HG02943 (cell line): ENCODE results near the gene PHF2.

Experiments used
- ATAC-seq: cut with Tn5 transposase; IDR thresholded peaks from one replicate; pipeline ENCODE4 v1.9.1; 2021; ENCODE audit warnings: mild to moderate bottlenecking, low read depth, moderate library complexity; ENCODE audit not compliant: unreplicated experiment

PHF2 gene

DNA sequence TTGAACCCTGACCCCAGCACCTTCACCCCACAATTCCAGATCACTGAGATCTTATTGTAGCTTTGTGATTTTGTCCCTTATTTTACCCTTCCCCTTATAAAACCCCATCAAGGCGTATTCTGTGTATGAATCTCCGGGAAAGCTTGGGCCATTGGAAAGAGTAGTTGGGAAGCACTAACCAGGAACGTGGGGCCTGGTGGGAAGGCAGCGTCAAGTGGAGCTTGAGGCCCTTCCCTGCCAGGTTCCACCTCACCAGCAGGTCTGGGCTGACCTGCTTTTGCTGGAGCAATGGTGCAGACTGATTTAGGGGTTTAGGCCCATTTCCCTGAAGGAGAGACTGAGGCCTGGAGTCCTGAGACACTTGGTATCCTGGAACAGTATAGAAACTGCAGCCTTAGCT, 9.3 kb downstream of the PHF2 start:
- no peak for ATAC-seq

DNA sequence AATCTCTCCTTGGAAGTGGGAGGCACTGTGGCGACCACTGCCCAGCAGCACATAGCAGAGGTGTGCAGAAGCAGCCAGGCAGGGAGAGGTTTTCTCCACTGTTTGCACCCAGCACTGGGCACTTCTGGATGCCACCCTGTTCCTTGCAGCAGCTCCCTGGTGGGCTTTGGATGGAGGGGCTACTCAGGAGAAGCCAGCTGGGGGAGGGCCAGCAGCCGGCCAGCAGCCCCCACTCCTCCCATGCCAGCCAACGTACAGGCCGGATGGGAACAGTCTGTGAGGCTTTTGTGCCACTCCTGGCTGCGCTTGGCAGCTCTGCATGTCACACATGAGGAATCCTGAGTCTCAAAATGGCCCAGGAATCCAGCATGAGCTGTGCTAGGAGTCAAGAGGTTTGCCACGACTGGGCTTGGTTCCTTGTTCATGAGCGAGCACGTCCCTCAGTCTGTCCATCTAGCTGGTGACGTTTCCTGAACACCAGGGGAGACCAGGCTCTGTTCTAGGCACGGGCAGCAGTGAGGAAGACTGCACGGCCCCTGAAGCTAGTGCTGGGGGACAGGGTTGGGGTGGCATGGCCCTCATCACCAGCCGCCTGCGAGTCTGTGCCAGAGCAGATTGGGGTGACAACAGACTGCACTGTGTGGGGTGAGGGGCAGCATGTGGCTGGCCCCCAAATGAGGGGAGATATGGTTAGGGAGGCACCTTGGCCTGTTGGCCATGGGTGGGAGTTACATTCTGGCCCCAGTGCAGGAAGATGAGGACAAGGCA, 10.1 kb downstream of the PHF2 start:
- no peak for ATAC-seq

DNA sequence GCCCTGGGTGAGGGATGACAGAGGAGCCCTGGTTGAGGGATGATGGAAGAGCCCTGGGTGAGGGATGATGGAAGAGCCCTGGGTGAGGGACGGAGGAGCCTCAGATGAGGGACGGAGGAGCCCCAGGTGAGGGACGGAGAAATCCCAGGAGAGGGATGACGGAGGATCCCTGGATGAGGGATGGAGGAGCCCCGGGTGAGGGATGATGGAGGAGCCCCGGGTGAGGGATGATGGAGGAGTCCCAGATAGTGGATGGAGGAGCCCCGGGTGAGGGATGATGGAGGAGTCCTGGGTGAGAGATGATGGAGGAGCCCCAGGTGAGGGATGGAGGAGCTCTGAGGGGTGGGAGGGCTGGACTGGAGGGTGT, 10.9 kb downstream of the PHF2 start:
- ATAC-seq, result no peak

DNA sequence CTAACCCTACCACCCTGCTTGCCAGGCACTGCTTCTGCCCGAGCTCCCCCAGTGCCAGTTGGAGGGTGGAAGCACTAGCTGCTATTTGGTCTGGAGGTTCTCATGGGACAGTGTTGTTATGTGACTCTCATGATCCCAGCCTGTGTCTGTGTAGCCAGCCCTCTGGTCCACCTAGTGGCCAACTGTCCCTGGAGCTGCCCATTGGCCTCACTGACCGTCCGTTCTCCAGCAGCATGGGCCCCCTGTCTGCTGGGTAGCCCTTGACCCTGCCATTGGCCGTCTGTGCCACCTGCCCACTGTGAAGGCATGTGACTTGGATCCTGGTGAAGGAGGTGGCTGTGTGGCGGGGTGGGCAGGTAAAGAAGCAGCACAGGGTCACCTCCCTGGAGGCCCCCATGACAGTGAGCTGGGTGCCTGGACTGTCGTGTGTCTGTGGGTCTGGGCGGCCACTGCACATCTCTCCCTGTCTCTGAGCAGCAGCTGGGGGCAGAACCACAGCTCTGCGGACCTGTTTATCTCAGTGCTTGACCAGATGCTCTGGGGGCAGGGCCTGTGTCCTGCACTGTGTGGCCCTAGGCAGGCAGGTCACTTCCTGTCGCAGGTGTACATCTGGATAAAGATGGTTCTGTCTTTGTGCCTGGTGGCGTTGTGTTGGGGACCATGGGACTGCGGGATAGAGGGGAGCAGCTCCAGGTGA, 11.4 kb downstream of the PHF2 start:
- no peak for ATAC-seq

DNA sequence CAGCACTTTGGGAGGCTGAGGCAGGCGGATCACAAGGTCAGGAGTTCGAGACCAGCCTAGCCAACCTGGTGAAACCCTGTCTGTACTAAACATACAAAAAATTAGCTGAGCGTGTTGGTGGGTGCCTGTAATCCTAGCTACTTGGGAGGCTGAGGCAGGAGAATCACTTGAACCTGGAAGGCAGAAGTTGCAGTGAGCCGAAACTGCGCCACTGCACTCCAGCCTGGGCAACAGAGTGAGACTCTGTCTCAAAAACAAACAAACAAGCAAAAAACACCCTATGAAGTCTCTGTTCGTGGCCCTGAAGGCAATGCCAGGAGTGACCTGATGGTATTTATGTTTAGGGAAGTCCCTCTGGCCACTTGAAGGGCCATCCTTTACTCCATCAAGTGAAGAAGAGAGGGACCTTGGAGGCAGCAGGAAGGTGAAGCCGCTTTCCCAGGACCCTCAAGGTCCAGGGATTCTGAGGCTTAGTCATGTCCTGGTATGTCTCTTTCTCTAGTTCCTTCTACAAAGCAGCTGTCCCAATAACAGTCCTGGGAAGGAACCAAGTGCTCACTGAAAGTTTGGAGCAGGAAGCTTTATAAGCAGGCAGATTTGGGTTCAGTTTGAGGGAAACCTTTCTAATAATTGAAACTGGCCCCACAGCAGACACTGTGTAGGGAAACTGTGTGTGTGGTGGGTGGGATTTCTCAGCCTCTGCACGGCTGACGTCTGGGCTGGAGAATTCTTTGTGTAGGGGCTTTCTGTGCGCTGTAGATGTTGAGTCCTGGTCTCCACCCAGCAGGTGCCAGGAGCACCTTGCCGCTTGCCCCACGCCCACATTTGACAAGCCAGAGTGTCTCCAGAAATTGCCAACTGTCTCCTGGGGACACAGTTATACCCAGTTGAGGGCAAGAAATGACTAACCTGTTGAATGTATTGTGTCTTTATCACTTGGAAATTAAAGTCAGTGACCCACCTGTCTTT, 12.5 kb downstream of the PHF2 start:
- no peak for ATAC-seq

DNA sequence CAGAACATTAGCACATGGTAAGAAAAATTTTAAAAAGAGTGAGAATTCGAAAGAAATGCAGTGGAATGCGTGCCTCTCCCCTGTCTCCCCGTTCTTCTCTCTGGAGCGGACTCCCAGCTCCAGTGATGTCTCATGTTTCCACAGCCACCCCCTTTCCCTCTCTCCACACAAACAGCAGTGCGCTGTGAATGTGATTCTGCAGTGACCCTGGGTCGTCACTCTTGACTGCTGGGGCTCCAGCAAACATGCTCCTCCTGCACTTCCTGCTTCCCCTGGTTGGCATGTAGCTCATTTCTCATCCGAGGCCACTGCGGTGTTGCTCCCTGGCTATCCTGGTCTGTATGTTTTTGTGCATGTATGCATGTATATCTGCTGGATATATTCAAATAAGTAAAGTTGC, 13.3 kb downstream of the PHF2 start:
- ATAC-seq, result no peak

DNA sequence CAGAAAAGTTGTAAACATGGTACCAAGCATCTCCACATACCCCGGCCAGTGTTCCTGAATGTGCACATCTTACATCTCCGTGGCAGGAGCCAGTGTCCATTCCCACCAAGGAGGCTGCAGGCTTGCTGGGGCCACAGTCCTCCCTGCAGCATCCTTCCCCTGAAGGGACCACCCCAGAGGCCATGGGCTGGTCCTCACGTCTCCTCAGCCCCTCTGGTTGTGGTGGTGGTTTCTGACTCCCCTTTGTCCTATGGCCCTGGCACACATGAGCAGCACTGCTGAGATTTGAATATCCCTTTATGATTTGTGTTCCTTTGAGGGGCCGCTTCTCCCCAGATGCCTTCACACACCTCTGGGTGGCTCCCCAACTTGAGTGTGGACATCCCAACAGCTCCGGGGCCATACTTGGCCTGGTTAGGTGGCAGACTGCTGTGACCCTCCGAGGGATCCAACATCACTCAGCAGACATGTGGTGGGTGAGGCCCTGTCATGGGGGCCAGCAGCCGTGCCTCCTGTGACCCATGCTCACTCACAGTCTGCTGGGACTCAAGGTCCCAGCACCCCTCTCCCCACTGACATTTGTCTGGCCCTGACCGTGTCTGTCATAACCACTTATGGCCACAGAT, 14.3 kb downstream of the PHF2 start:
- ATAC-seq, result no peak

DNA sequence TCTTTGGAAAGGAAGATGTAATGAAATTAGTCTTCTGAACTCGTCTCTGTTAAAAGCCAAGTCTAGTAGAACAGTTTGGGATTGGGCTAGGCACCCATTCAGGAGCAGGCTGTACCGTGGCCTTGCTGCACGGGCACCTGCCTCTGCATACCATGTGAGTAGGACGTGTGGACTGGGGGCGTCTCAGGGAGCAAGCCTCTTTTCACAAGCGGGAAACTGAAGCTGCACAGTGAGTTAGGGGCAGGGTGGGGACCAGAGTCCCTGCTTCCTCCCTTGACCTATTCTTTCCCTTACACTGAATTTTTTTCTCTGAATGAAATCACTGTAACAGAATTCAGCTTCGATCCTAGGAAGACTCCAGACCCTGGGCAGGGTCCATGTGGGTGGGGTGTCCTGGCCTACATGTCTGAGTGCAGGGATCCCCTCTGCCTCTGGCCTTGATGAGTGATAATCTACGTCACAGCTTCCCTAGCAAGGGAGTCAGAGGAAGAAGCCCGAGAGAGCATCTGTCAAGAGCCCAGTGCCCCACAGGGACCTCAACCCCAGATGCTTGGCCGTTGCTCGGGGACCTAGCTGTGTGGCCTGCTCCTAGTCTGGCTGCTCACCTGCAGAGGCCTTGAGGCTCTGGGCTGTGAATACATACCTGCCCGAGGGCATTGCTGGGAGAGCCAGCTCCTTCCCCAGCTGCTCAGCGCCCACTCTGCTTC, 15.1 kb downstream of the PHF2 start:
- ATAC-seq, result no peak

DNA sequence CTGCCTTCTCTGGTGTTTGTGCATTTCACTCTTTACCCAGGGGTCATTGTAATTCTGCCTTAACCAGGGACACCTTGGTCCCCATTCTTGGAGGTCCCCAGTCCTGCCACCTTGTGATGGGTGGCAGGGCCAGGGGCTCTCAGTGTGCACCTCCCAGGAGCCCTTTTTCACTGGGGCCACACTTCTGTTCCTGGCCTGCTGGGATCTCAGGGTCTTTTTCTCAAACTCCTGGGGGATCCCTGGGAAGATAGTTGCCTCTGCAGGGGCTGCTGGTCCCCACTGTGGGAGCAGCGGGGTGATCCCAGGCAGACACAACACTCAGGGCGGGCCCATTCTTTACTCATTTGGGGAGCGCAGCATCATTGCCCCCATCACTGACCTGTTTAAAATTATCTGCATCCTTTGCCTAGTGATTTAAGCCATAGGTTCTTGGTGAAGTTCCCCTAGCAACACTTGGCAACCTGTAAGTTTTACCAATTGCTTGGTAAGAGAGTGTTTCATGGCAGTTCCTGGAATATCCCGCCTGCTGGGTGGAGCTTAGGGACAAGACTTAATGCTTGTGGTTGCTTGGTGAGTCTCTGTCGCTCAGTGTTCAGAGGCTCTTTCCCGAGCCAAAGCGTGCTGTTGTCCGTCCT, 15.7 kb downstream of the PHF2 start:
- ATAC-seq, result no peak

DNA sequence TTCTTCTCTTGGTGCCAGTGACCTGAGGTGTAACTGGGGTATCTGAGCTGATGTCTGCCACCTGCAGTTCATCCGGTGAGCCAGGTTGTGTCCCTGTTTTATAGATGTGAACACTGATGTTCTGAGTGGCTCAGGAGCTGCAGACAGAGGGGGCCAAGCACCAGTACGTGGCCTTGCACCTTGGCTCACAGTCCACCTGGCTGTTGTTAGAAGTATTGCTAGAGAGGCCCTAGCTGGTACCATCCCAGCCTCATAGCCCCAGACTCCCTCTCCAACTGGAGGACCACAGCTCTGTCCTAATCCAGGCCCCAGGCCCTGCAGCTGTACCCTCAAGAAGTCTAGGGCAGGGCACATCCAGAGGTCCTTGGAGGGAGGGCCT, 16.2 kb downstream of the PHF2 start:
- ATAC-seq, result no peak

DNA sequence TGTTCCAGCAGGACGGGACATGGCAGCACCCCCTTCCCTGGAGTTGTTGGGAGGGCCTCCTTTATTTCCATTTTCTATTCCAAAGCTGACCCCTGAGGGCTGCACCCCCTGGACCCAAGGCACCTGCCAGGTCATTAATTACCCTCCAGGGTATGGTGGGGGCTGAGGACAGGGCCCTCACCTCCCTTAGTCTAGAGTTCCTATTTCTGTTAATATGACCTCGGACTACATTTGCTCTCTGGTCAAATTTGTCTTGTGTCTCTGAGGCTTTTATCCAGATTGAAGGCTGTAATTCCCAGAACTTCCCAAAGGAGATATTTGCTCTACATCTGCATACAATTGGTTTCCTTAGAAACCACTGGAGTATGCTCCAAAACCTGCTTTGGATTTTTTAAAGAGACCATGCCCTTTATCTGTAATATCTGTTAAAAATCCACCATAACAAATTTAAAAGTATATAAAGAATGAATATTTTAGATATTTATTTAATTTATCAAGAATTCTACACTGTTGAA, 16.8 kb downstream of the PHF2 start:
- no peak for ATAC-seq

DNA sequence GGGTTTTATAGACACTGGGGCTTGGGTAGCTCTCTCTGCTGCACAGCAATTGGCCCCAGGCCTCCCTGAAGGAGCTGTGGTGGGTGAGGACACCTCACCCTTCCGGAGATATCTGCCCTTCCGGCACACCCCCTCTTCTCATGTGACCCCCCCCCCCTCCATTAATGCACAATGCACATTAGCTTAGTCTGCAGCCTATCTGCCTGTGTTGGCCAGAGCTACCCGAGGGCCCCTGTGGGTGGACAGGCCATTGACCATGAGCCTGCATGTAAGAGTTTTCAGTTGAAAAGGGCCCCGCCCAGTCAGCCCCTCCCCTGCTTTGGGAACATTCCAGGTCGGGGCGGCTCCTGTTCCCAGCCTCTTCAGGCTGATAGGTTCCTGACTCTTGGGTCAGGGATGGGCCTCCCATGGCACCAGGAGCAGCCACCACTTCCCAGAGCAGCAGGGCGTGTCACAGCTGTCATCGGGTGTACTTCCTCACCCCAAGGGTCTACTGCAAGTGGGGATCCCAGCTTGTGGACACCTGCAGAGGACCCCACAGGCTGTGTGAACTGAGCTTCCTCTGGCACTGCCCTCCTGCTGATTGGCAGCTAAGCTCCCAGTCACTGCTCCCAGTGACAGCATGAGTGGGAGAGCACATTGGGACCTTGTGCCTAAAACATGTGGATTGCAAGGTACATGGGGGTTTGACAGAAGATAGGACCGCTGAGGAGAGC, 17.8 kb downstream of the PHF2 start:
- ATAC-seq, result no peak

DNA sequence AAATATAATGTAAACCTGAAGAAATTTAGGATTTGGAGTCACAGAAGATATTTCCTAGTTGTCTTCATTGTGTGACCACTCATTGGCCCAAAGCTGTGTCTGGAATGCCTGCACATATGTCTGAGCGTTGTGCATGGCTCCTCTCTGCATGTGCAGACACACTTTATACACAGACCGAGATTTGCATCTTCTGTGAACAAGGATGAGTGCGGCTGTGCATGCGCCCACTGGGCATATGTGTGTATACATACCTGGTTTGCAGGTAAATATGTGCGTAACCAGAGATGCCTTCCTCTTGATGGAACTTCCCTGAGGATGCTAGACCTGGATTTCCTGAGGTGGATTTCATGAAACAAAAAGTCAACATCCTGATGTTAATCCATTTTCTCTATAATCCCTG, 19.1 kb downstream of the PHF2 start:
- no peak for ATAC-seq

DNA sequence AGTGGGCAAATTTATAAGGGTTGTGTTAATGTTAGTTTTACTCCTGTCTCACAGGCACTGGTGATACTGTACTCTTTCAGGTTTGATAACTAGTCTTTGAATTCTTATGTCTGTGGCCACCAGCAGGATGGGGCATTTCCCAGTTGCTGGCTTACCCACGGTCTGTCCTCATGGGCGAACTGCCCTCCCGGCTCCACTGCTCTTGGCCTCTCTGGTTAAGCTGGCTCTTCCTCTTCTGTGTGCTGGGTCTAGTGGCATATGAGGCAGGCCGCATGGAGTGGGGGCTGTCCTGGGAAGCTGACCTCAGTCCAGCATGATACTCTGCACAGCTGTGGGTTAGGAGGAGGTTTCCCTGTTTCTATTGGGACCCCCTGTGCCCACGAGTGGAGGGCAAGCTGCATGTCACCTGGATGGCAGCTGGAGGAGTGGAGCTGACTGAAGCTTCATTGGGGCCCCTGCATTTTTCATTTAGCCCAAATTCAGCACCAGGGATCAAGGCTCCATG, 19.5 kb downstream of the PHF2 start:
- ATAC-seq, result no peak

DNA sequence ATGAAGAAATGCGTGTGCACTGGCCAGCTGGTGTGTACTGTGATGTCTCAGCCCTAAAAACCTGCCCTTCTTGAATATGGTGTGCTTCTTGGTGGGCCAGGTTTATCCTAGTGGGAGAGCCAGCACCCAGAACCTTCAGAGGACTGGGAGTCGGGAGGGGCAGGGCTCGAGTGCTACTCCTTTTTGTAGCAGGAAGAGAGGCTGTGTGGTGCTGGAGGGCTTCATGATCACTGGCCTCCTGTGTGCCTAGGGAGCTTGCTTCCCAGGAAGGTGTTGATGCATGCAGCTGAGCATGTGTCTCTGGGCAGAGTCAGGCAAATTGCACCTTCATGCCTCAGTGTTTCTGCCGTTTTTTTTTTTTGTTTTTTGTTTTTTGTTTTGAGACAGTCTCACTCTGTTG, 20.0 kb downstream of the PHF2 start:
- ATAC-seq, result no peak

DNA sequence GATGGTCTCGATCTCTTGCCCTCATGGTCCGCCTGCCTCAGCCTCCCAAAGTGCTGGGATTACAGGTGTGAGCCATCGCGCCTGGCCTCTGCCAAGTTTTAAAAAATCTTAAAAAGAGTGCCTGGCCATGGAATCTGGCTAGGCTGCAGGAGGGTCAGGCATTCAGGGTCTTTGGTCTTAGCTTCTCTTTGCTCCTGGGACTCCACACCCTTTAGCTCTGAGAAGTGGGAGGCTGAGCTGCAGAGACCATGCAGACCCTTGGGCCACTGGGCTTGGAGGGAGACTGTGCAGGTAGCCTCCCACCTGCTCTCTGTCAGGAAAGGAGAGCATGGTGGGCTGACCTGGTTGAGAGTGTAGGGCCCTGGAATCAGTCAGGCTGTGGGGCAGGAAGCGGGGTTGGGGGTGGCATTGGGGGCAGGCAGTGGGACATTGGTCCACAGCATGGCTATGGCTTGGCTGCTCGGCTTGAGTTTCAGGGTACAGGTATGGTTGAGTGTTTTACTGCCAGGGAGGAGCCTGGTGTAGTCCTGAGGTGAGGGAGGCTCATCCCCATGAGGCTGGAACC, 20.8 kb downstream of the PHF2 start:
- no peak for ATAC-seq

DNA sequence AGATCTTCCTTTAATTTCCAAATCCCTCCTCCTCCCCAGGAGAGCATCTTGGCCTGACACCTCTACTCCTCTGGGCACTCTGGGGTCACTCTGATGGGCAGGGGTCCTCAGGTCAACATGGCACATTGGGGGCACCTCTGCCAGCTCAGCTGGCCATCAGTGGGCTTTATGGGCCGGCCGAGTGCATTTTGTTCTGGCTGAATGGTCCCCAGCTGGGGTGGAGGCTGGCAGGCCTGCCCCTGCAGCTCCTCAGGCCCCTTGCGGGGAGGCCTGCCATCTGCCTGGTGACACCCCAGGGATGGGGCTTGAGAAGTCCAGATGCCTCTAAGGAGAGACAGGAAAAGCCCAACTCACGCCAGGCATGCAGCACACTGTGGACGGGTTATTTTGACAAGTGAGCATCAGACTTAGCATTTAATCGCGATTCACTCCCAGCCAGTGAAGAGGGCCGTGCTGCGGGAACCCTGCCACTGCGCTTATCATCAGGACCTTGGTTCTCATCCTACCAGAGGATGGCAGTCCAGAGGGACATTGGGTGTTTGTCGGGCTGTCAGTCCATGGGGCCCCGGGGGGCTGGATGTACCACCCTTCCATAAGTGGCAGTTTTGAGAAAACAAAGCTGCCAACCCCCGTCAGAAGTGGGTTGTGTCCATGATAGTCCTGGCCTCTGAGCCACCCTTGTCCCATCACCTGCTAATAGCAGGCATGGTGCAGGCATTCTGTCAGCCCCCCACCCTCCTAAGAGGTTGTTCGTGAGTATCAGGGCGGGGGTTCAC, 21.7 kb downstream of the PHF2 start:
- no peak for ATAC-seq
